ENCODE data around the gene DOK5.

The DOK5 gene

GRCh38 chr20:54515793-54516628, 40.6 kb downstream of the DOK5 start:
- no peak for DNase-seq

- no peak for DNase-seq
Observed at GRCh38 chr20:54517241-54517975, 42.0 kb downstream of the DOK5 start.

GRCh38 chr20:54524849-54525248, 49.5 kb downstream of the DOK5 start:
- no peak for DNase-seq

- DNase-seq, result no peak
Observed at GRCh38 chr20:54525916-54526590, 50.7 kb downstream of the DOK5 start.

- no peak for DNase-seq
Observed at GRCh38 chr20:54526801-54527200, 51.4 kb downstream of the DOK5 start.

- no peak for DNase-seq
Observed at GRCh38 chr20:54532573-54532972, 57.2 kb downstream of the DOK5 start.

GRCh38 chr20:54534101-54534500, 58.7 kb downstream of the DOK5 start:
- no peak for DNase-seq

- DNase-seq, result no peak
Observed at GRCh38 chr20:54535033-54535432, 59.6 kb downstream of the DOK5 start.

GRCh38 chr20:54535746-54536145, 60.4 kb downstream of the DOK5 start:
- DNase-seq, result no peak

GRCh38 chr20:54539521-54540046, 64.2 kb downstream of the DOK5 start:
- no peak for DNase-seq

GRCh38 chr20:54543369-54543768, 68.0 kb downstream of the DOK5 start:
- DNase-seq, result no peak

GRCh38 chr20:54545676-54546358, 70.4 kb downstream of the DOK5 start:
- DNase-seq, result no peak

- no peak for DNase-seq
Observed at GRCh38 chr20:54548849-54549248, 73.5 kb downstream of the DOK5 start.

- no peak for DNase-seq
Observed at GRCh38 chr20:54549658-54550326, 74.4 kb downstream of the DOK5 start.

GRCh38 chr20:54550776-54551396, 75.5 kb downstream of the DOK5 start:
- DNase-seq, result no peak

- DNase-seq, result no peak
Observed at GRCh38 chr20:54554006-54554405, 78.6 kb downstream of the DOK5 start.

- no peak for DNase-seq
Observed at GRCh38 chr20:54555150-54555549, 79.8 kb downstream of the DOK5 start.

GRCh38 chr20:54556406-54556805, 81.0 kb downstream of the DOK5 start:
- DNase-seq, result no peak

GRCh38 chr20:54557806-54558590, 82.6 kb downstream of the DOK5 start:
- DNase-seq, result no peak

- no peak for DNase-seq
Observed at GRCh38 chr20:54559890-54560289, 84.5 kb downstream of the DOK5 start.

- DNase-seq, result no peak
Observed at GRCh38 chr20:54560357-54560756, 85.0 kb downstream of the DOK5 start.

All from activated naive CD4-positive, alpha-beta T cell treated with Interleukin-2 at 50 U/mL for 16 hours (primary cell).